Fibroblast of lung (primary cell): ENCODE results near the gene SH3D19.

Experiments
- EZH2 ChIP-seq: IDR thresholded peaks from 2 replicates; pipeline ENCODE4 v1.5.1; 2012; ENCODE audit warnings: low read length, control low read depth, mild to moderate bottlenecking; ENCODE audit errors: missing control alignments
- TF ChIP-seq, protein P1 (sequence below), 2 donors: IDR thresholded peaks in 1 of 2; conservative IDR thresholded peaks in 1 of 2; 1 replicate in 1 of 2; 2 replicates in 1 of 2; pipeline ENCODE4 v1.5.1; 2011 to 2012; ENCODE audit warnings: low read length in 2 of 2, control low read depth in 1 of 2, inconsistent platforms in 1 of 2, low read depth in 1 of 2, mild to moderate bottlenecking in 1 of 2

DNA sequence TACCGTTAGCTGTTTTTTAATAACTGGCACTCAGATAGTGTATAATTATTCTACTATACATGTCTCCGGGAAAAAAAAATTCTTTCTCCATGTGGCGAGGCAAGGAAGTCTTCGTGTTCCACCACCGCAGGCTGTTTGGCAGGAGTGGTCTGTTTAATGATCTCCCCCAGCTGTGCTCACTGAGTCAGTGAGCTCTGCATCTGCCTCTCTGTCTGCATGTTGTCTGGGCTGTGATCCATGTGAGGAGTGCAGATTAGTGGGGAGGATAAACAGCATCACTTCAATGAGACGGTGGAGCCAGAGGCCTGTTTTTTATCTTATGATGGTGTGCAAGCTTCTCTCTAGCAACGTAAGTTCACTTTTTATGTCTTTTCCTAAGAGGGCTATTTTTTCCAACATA, 156.2 kb downstream of the SH3D19 start:
- TF ChIP-seq, protein P1, sequence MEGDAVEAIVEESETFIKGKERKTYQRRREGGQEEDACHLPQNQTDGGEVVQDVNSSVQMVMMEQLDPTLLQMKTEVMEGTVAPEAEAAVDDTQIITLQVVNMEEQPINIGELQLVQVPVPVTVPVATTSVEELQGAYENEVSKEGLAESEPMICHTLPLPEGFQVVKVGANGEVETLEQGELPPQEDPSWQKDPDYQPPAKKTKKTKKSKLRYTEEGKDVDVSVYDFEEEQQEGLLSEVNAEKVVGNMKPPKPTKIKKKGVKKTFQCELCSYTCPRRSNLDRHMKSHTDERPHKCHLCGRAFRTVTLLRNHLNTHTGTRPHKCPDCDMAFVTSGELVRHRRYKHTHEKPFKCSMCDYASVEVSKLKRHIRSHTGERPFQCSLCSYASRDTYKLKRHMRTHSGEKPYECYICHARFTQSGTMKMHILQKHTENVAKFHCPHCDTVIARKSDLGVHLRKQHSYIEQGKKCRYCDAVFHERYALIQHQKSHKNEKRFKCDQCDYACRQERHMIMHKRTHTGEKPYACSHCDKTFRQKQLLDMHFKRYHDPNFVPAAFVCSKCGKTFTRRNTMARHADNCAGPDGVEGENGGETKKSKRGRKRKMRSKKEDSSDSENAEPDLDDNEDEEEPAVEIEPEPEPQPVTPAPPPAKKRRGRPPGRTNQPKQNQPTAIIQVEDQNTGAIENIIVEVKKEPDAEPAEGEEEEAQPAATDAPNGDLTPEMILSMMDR (conservative IDR thresholded peaks at IDR 0.05 in 1 of 2, IDR thresholded peaks at IDR 0.05 in 1 of 2; ENCODE audit: low read depth in 1 of 2, low read length in 2 of 2), result no peak
- TF ChIP-seq EZH2, result no peak
